ENCODE results near the gene PCDHGB7.

DNA sequence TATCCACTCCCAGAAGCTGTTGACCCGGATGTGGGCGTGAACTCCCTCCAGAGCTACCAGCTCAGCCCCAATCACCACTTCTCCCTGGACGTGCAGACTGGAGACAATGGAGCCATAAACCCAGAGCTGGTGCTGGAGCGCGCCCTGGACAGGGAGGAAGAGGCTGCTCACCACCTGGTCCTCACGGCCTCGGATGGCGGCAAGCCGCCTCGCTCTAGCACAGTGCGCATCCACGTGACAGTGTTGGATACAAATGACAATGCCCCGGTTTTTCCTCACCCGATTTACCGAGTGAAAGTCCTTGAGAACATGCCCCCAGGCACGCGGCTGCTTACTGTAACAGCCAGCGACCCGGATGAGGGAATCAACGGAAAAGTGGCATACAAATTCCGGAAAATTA is 24.2 kb upstream of the PCDHGB7 start:
- TF ChIP-seq, protein P1, sequence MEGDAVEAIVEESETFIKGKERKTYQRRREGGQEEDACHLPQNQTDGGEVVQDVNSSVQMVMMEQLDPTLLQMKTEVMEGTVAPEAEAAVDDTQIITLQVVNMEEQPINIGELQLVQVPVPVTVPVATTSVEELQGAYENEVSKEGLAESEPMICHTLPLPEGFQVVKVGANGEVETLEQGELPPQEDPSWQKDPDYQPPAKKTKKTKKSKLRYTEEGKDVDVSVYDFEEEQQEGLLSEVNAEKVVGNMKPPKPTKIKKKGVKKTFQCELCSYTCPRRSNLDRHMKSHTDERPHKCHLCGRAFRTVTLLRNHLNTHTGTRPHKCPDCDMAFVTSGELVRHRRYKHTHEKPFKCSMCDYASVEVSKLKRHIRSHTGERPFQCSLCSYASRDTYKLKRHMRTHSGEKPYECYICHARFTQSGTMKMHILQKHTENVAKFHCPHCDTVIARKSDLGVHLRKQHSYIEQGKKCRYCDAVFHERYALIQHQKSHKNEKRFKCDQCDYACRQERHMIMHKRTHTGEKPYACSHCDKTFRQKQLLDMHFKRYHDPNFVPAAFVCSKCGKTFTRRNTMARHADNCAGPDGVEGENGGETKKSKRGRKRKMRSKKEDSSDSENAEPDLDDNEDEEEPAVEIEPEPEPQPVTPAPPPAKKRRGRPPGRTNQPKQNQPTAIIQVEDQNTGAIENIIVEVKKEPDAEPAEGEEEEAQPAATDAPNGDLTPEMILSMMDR (conservative IDR thresholded peaks at IDR 0.05 in 1 of 2, IDR thresholded peaks at IDR 0.05 in 1 of 2; ENCODE audit: extremely low read depth in 1 of 2, insufficient read depth in 1 of 2, low read depth in 1 of 2, low read length in 2 of 2) = no peak
- TF ChIP-seq EZH2 (IDR thresholded peaks at IDR 0.05; ENCODE audit: borderline replicate concordance, low read length) = no peak

Data from mammary epithelial cell (primary cell).